Measurements from ENCODE around the gene SZT2.

SZT2 gene

DNA sequence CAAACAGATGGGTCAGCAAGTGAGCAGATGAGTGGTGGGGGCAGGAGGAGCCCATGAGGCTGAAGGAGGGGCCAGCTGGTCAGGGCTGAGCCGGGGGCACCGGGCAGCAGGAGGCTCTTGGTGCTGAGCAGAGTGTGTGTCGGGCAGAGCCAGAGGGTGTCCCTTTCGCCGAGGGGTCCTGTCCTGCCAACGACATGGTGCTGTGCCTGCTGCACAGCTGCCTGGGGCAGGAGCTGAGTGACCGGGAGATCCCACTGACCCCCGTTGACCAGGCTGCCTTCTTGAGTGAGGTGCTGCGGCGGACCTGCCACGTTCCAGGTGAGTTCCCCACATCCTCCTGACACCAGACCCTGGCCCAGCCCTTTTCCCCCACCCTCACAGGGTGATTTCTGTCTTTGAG is 36.5 kb downstream of the SZT2 start:
- DNase-seq = no peak

DNA sequence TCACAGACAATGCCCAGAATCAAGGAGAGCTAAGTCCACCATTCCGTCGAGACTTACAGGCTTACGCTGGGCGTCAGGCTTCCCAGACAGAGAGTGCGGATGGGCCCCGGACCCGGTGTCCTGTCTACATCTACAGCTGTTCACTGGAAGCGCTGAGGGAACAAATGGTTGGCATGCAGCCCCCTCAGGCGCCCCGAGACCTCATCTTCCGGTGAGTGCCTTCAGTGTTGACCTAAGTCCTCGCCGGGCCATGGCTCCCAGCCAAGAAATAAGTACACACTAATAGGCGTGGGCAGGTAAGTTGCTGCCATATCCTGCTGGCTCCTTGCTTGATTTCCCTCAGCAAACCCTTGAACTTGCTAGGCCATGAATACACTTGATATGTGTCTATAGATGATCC is 37.8 kb downstream of the SZT2 start:
- no peak for DNase-seq

DNA sequence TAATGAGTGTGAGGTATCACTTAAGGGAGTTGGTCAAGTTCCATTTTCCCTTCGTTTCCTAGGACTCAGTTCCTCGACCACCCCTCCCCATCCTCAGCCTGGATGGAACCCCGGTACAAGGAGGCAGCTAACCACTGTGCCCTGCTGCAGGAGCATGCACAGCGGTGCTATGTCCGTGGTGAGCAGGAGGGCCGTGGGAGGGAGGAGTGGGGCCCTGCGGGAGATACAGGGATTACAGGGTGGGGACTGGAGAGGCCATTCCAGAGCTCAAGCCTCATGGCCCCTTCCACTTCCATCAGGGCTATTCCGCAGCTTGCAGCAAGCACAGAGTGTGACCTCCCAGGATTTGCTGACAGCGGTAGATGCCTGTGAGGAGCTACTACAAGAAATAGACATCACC is 38.2 kb downstream of the SZT2 start:
- no peak for DNase-seq

DNA sequence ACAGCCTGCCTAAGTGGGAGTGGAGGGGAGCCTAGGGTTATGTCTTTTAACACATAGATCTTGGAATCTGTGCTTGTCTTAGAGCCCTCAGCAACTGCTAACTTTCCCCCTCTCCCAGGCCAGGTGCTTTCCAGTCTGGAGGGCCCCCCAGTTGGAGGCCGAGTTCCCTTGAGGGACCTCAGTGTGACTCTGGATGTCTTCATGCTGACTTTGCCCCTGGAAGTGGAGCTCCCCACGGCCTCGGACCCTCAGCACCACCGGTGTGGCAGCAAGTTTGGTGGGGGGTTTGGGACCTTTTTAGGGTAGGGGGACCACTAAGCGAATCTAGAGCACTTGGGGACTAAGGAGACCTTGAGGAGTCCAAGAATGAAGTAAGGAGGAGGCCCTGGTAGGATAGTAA is 41.1 kb downstream of the SZT2 start:
- no peak for DNase-seq

DNA sequence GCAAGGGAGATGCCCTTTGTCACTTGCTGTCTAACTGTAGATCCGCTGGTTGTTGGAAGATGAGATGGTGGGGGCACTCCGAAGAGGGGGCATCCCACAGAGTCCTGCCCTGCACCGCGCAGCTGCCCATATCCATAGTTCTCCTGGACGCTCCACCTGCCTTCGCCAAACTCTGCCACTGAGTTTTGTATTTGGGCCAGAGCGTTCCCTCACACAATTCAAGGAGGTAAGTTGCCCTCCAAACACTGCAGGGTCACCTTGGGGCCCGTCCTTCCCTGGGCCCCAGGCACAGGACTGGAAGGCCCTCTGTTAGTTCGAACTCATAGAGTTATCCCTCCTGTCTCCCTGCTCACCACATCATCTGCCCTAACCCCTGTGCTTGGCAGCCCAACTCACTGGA is 42.0 kb downstream of the SZT2 start:
- DNase-seq = no peak

DNA sequence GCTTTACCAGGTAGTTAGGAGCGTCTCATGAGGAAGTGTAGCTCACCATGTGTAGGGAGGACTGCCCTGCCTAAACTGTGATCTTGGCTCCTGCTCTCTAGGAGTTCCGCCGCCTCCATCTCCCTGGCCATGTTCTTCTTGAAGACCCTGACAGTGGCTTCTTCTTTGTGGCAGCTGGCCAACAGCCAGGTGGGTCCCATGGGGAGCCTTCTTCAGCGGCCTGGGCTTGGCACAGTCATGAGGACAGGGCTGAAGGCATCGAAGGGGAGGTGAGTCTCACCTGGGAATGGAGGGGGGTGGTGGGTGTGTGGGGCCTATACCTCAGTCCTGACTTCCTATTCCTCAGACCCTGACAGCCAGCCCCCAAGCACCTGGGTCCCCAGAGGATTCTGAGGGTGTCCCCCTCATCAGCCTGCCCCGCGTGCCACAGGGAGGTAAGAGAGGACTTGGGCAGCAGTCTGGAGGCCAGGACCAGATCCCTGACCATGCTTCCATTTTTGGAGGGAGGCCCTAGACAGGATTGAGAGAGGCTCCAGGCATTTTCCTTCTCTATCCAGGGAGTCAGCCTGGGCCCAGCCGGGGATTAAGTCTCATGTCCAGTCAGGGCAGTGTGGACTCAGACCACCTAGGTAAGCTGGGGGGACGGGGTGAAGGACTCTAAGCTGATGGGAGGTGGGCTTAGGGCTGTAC is 42.6 kb downstream of the SZT2 start:
- DNase-seq = no peak

DNA sequence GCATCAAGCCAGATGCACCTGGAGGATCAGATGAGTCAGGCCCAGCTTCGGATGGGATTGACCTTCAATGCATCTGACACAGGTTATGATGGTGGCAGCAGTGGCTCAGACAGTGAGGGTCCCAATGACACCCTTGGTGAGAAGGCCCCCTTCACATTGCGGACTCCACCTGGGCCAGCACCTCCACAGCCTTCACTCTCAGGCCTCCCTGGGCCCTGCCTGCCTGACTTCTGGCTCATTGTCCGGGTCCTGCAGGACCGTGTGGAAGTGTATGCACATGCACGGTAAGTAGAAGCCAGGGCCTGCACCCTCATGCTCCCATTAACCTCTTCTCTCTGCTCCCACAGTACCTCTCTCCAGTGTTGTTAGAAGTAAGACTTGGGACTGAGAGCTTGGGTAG is 43.2 kb downstream of the SZT2 start:
- DNase-seq = no peak

DNA sequence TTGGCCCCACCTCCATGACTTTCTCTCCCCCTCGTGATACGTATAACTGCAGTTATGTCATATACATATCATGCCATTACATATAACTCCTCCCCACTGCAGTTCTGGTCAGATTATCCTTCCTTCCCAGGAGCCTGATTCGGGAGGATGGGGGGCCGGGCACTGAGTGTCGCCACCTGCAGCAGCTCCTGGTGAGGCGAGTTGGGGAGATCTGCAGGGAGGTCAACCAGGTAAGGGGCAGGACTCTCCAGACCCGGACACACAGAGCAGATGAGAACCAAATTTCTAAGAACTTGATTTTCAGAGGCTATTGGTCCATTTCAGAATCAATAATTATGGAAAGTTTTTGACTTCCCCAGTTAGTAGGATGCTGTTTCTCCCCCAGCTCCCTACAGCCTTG is 44.6 kb downstream of the SZT2 start:
- DNase-seq = no peak

DNA sequence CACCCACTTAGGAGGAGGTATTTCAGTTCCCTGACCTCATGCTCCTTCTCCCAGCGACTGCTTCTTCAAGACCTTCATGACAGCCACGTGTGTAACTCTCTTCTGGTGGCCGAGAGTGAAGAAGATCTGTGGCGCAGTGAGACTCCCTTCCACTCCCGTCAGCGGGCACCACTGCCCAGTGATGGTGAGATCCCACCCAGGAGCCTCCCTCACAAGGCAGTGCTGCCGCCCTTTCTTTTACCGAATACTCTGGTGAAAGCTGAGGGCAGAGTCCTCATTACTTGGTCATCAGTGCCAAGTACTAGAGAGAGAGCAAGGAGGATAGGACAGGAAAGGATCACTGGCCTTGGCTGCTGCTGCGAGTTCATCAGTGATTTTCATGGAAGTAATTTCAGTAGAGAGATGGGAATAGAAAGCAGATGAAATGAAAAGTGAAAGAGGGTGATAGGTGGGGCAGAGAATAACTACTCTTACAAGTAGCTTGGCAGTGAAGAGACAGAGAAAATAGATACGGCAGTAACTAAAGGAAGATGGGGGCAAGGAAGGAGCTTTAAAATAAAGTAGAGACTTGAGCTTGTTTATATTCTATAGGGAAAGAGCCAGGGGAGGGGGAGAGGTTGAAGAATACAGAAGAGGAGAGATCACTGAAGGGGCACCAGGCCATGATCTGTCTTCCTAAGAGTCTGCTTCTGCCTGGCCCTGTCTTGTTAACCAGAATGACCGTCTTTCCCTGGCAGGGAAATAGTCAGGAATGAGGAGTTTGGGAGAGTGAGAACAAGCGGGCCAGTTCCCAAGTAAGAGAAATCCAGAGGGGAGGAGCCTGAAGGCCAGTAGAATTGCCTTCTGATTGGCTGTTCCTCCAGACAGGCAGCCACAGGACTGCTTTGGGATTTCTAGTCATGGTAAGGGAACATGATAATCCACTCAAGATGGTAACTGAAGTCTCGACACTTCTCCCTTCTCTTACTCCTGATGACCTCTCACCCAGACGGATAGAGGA is 45.7 kb downstream of the SZT2 start:
- peak; percentile 9 for DNase-seq

DNA sequence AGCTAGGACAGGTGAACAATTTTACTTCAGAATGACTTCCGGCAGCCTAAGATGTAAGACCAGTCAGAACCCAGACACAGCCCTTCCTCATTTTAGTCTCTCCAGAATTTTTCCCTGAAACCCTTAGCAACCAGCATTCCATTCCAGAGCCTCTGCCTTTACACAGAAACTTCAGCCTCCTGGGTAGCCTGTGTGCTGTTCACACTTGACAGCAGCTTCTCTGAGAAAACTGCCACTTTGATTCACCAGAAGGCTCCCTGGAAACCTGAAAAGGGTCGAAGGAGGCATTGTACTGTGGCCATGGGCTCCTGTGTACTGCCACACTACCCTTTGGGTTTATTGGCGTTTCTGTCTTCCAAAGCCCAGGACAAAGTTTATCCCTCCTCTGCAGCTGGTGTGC is 46.7 kb downstream of the SZT2 start:
- no peak for DNase-seq

DNA sequence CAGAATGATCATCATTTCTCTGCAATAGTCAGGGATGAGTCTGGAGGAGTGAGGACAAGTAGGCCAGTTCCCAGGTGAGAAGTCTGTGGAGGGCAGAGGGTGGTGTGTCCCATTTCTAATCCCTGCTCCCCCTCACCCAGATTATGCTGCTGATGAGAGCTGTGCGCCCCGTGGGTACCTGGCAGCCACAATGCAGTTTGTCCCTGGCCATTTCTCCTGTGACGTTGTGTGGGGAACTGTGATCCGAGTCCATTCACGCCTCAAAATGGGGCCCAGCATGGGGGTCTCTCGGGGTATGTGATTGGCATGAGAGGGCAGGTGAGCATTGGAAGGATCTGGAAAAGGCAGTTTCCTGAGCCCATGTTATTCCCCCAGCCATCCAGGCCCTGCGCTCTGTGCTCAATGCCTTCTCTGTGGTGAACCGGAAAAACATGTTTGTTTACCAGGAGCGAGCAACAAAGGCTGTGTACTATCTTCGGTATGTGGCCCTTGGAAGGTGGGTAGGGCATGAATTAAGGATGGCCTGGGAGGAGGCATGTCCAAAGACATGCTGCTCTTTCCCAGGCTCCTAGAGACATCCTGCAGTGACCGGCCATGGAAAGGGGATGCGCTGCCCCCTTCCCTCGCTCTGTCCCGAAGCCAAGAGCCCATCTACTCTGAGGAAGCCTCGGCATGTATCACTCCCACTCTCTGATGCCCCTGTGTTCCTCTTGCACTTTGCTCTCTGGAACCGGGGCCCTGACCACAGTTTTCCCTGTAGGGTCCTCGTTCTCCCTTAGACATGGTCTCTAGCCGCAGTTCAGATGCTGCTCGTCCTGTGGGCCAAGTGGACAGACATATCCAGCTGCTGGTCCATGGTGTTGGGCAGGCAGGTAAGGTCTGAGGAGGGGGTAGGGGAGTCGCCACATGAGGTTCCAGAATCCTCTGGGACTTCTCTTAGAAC is 47.6 kb downstream of the SZT2 start:
- DNase-seq = no peak

DNA sequence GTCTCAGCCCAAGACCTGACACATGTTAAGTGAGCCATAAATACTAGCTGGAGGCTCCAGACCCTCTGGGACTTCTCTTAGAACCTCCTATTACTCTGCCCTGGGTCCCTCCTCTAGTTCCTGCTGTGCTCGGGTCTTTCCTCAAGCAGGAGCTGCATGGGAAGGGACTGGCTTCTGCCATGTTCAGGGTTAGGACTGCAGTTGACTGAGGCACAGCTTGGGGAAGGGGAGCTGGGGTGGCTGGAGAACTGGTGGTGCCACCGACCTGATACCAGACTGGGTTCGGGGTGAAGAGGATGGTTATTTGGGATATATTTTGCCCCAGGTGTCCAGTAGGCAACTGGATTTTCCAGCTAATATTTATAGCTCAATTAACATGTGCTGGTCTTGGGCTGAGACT is 48.3 kb downstream of the SZT2 start:
- no peak for DNase-seq

DNA sequence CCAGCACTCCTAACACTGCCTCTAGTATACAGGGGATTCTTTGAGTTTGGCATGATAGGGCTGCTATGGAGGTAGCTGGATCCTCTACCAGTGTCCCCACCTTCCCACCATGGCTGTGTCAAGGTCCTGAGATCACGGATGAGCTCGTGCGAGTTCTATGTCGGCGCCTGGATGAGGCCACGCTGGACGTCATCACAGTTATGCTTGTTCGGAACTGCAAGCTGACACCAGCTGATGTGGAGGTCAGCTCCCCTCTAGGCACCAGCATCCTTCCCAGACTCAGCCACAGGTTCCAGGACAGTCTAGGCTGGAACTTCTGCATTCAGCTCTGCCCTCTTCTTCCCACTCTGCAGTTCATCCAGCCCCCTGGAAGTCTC is 48.9 kb downstream of the SZT2 start:
- DNase-seq = no peak

DNA sequence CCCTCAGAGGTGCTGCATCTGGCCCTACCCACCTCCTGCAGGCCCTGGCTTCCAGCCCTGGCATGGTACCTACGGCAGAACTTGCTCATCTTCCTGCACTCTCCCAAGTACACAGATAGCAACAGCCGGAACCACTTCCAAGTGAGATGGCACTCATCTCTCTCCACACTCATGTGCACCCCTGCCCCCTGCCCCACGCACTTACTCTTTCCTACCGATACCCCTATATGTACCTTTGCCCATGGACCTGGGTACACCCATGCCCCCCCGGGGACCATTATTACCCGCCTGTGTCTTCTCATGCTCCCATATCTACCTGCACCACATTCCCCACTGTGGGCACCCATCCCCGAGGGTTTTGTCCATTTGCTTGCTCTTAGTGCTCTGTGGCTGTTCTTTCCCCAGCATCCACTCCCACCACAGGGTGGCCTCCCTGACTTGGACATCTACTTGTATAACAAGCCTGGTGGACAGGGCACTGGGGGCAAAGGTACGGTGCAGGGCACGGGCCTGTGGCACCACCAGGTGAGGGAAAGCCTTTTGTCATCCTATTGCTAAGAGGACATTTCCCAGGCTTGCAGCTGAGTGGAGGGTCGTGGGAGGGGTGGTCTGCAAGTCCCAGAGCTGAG is 49.4 kb downstream of the SZT2 start:
- peak; percentile 4 for DNase-seq

DNA sequence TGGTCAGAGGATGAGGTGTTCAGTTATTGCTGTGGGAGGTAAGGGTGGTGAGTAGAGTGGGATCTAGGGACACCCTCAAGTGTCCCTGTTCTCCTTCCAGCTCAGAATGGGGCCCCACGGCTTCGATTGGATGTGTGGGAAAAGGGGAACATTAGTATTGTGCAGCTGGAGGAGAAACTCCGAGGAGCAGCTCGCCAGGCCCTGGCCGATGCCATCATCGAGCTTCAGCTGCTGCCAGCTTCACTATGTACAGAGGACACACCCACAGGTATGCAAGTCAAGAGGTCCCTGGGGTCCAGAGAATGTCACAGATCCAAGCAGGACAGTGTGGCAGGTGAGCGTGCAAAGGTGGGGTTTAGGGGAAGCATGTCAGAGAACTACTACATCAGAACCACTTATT is 50.1 kb downstream of the SZT2 start:
- DNase-seq = no peak

DNA sequence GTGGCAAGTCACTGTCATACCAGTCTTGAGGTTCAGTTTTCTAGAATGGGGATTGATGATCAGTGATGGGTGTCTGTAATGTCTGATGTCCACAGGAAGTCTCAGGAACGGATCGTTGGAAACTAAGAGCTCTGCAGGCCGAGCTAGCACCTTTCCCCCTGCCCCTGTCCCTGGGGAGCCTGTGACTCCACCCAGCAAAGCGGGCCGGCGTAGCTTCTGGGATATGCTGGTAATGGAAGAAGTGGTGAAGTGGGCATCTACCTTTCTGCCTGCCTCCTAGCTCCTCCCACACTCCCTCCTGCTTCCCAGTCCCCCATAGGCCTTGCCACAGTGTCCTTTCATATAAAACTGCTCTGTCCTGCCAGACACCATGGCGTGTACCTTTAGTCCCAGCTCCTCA is 50.7 kb downstream of the SZT2 start:
- DNase-seq = peak; percentile 2

DNA sequence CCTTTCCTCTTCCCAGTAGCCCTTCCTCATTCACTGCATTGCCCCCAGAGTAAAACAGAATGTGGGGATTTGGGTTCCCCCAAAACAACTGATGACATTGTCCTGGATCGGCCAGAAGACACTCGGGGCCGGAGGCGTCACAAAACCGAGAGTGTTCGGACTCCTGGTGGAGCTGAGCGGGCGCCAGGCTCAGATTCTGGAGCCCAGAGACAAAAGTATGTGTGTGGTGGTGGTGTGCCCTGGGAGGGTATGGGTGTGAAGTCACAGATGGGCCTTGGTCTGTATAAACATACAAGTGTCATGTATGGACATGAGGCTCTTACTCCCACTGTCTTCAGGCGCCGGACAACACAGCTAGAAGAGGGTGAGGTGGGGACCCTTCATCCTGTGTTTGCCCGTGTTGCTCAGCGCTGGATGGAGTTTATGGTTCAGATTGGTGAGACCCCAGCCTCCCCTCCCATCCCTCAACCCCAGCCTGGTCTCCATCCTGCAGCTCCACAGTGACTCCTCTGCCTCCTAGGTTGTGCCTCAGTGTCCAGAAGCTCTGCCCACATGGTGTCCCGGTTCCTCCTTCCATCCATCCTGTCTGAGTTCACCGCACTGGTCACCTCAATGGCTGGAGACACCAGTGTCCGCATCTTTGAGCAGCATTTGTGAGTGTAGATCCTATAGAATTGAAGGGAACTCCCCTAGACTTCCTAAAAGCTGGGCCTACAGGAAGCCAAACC is 51.6 kb downstream of the SZT2 start:
- DNase-seq = no peak

DNA sequence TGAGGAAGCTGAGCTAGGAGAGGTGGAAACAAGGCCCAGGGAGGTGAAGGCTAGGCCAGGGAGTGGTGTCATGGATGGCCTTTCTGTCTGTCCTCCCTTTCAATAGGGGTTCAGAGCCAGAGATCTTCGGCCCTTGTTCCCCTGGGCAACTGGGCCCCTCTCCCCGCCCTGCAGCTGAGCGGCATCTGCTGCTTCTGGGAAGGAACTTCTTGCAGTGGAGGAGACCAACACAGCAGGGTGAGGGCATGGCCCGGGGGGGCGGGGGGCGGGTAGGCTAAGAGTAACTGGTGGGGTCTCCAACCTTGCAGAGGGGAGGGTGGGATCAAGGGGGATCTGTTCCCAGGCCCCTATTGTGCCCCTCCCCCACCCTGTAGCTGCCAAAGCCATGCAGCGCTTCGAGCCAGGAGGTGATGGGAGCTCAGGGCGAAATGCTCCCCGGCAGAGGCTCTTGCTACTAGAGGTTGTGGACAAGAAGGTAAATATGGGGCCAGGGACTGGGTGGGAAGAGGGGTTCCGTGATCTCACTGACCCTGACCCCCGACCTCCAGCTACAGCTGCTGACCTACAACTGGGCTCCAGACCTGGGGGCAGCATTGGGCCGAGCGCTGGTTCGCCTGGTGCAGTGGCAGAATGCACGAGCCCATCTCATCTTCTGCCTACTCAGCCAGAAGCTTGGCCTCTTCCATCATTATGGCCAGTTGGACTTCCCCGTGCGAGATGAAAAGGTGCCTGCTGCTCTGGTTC is 52.4 kb downstream of the SZT2 start:
- DNase-seq = no peak

DNA sequence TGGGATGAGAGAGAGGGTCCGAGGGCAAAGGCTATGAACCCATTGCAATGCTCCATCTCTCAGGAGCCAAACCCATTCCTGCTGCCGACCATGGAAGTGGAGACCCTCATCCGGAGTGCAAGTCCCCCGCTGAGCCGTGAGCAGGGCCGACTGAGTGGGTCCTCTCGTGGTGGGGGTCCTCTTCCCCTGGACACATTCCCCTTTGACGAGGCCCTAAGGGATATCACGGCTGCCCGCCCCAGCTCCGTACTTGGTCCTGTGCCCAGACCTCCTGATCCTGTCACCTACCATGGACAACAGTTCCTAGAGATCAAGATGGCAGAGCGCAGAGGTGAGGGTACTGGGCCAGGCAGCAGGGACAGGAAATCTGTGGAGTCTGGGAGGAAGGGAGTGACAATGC is 53.1 kb downstream of the SZT2 start:
- DNase-seq = peak; percentile 13

DNA sequence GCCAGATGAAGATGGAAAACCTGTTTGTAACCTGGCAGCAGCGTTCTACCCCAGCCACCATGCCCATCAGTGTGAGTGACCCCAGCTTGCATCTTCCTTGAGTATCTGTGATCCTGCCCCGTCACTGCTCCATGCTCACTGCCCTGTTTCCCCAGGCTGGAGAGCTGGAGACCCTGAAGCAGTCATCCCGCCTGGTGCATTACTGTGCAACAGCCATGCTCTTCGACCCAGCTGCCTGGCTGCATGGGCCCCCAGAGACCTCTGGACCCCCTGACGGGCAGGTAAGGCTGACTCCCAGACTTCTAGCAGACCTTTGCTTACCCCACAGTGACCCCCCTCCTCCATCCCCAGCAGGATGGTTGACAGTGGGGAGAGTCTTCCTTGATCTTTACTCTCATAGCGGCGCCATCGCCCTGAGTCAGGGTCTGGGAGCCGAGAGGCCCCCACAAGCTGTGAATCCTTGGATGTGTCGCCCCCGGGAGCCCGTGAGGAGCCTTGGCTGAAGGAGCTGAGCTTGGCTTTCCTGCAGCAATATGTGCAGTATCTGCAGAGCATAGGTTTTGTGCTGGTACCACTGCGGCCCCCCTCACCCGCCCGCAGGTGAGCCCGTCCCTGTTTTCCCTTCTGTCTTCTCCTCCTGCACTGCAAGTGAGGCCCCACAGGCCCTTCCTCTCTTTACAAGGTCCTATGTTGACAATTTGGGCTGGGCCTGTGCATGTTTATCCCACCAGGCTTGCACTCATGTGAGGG is 53.7 kb downstream of the SZT2 start:
- peak; percentile 7 for DNase-seq

Measured in activated CD8-positive, alpha-beta memory T cell treated with anti-CD3 and anti-CD28 coated beads, Interleukin-2, amount 50 U/mL, for 4 hours (primary cell).